Retinal pigment epithelial cell (primary cell): ENCODE results near the gene DUSP7.

Experiments used
- DNase-seq: peaks from one replicate; pipeline ENCODE4 v3.0.0-alpha.2; 2010; ENCODE audit warnings: low read depth
- H3K4me3 ChIP-seq: 2 replicates; pipeline ENCODE4 v1.5.1; 2011; ENCODE audit warnings: mild to moderate bottlenecking, low read length, control low read depth, moderate library complexity
- CTCF ChIP-seq: conservative IDR thresholded peaks from 2 replicates; pipeline ENCODE4 v1.5.1; 2011; ENCODE audit warnings: low read depth, low read length, control low read depth, inconsistent platforms

Gene DUSP7

GRCh38 chr3:52070724-52071621 lies 14.6 kb upstream of the DUSP7 start:
- TF ChIP-seq CTCF = no peak
- no peak for DNase-seq
- H3K4me3 ChIP-seq = no peak overlapping the region

DNA sequence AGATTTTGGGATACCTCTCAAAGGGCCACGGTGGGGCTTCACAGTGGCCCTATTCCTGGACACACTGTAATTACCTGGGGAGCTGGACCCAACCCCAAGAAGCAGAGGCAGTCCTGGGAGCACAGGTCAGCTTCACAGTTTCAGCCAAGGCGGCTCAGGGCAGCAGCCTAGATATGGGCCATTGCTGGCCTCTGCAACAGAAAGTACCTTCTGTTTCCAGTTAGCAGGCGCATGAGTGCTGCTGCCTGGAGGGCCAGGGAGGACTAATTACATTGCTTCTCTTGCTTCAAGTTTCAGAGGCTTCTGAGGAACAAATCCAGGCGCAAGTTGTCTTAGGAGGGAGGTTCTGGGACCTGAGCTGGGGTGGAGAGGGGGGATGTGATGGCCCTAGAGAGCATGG lies 13.5 kb upstream of the DUSP7 start:
- no peak for DNase-seq
- H3K4me3 ChIP-seq = no peak overlapping the region
- no peak for TF ChIP-seq CTCF

GRCh38 chr3:52069135-52069534 lies 12.8 kb upstream of the DUSP7 start:
- DNase-seq = no peak

DNA sequence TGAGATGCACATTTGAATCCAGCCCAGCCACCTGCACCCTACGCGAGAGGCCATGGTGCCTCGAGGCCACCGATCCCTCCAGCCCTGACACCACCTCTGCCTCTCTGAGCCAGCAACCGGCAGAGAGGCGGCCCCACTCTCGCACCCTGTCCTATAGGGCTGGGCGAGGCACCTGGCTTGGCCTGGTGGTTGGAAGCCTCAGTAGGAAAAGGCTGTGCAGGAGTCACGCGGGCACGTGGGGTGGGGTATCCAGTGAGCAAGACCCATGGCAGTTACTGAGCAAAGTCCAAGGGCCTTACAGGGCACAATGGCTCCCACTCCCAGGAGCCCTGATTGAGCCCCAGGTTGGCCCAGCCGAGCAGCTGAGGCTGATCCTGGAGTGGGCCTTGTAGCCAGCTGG lies 12.4 kb upstream of the DUSP7 start:
- H3K4me3 ChIP-seq = no peak overlapping the region
- DNase-seq = no peak
- no peak for TF ChIP-seq CTCF

More at GRCh38 chr3:52069135-52069534, 12.8 kb upstream of the DUSP7 start:
- no peak for TF ChIP-seq CTCF
- no peak overlapping the region for H3K4me3 ChIP-seq

DNA sequence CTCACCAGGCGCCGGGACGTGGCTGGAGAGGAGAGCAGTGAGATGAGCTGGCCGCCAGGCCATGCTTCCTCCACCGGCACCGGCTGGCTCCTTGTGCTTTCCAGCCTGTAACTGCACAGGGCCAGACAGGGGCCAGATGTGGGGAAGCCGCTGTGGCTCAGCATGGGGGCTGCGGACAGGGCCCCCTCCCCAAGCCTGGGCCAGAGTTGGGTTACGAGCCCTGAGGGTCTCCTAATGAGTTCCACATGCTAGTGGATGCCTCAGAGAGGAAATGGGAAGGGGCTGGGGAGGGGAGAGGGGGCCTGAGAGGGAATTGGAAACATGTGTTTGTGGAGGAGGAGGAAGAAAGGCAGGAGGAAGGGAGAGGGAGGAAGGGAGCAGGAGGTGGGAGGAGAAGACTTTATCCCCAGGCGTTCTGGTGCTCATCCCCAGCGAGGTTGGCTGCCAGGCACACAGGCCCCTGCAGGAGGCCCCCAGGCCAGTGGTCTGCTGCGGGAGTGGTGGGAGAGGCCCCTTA lies 11.7 kb upstream of the DUSP7 start:
- no peak for TF ChIP-seq CTCF
- H3K4me3 ChIP-seq = no peak overlapping the region
- DNase-seq = no peak

GRCh38 chr3:52067526-52067925 lies 11.2 kb upstream of the DUSP7 start:
- no peak for TF ChIP-seq CTCF
- no peak overlapping the region for H3K4me3 ChIP-seq
- DNase-seq = no peak

DNA sequence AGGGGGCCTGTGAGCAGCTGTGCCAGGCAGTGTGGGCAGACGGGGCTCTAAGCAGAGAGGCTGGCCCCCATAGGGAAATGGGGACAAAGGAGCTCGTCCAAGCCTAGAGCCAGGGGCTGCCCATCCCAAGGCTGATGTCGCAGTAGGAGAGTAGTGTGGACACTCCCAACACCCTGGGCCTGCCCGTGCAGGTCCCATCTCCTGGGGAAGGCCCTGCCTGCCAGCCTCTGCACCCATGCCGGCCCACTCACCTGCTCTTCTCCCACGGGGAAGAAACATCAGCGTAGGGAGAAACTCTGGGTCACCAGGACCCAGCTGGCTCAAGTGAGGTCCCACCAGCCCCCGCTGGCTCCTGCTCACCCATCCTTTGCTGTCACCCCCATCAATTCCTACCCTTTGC lies 10.7 kb upstream of the DUSP7 start:
- no peak for TF ChIP-seq CTCF
- no peak for DNase-seq
- H3K4me3 ChIP-seq = no peak overlapping the region
